ENCODE data around the gene SSU72.
A peak's percentile ranks its signal among the peaks of the same experiment; 100 is the strongest.
"Not testable (repeated sequence)": the region's sequence is repeated elsewhere in the genome, so short reads cannot be mapped to it uniquely, and the experiment has no call there.

Gene SSU72

GRCh38 chr1:1564268-1564667 is 10.4 kb downstream of the SSU72 start:
- no peak for DNase-seq (ENCODE audit: low read depth)
- no peak overlapping the region for H3K4me3 ChIP-seq (ENCODE audit: low read depth, low read length)

- H3K4me3 ChIP-seq (ENCODE audit: low read depth, low read length) = no peak overlapping the region
- no peak for DNase-seq (ENCODE audit: low read depth)
Measured at GRCh38 chr1:1563688-1564087, 11.0 kb downstream of the SSU72 start.

- no peak for DNase-seq (ENCODE audit: low read depth)
- H3K4me3 ChIP-seq (ENCODE audit: low read depth, low read length) = no peak overlapping the region
Measured at GRCh38 chr1:1562556-1563195, 12.0 kb downstream of the SSU72 start.

GRCh38 chr1:1561801-1562470 is 12.7 kb downstream of the SSU72 start:
- DNase-seq (ENCODE audit: low read depth) = no peak
- no peak overlapping the region for H3K4me3 ChIP-seq (ENCODE audit: low read depth, low read length)

DNA sequence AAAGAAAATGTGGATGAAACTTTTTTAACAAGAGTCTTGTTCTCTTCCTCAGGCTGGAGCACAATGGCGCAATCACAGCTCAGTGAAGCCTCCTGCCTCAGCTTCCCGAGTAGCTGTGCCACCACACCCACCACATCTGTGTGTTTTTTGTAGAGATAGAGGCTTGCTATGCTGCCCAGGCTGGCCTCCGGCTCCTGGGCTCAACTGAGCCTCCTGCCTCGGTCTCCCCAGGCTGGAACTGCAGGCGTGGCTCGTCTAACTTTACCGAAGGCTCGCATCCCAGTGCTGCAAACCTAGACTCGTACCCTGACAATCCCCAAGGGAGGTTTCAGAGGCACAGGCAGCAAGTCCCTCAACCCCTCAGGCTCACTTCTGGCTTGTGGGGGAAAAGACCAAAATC is 14.5 kb downstream of the SSU72 start:
- H3K4me3 ChIP-seq (ENCODE audit: low read depth, low read length) = no peak overlapping the region
- no peak for DNase-seq (ENCODE audit: low read depth)

GRCh38 chr1:1559066-1559465 is 15.6 kb downstream of the SSU72 start:
- no peak overlapping the region for H3K4me3 ChIP-seq (ENCODE audit: low read depth, low read length)
- no peak for DNase-seq (ENCODE audit: low read depth)

DNA sequence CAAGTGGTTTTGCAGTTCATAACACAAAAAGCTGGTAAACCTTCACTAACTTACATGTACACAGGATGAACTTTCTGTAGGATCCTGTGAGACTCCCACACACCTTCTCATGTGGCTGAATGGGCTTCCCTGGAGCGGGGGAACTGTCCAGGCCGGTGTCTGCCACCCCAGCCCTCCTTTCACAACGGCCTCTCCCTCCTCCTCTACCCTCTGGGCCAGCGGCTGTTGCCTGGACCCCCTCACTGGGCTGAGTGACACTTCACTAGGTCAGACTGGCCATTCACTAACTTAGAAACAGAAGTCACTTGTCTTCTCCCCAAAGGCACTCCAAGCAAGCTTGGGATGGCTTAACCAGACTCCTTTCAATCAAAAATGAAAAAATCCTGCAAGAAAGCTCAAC is 16.1 kb downstream of the SSU72 start:
- no peak overlapping the region for H3K4me3 ChIP-seq (ENCODE audit: low read depth, low read length)
- no peak for DNase-seq (ENCODE audit: low read depth)

- DNase-seq (ENCODE audit: low read depth); H3K4me3 ChIP-seq (ENCODE audit: low read depth, low read length): not testable (repeated sequence)
Measured at GRCh38 chr1:1557688-1558087, 17.0 kb downstream of the SSU72 start.

DNA sequence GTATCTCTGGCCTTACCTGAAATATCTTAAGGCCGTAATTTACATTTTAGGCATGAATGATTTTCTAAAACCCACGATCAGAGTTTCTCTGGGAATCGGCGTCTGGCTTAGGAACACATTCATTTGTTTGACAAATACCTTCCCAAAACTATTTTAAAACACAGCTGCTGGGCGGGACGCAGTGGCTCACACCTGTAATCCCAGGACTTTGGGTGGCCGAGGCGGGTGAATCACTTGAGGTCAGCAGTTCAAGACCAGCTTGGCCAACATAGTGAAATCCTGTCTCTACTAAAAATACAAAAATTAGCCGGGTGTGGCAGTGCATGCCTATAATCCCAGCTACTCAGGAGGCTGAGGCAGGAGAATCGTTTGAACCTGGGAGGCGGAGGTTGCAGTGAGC is 17.7 kb downstream of the SSU72 start:
- not testable (repeated sequence) for DNase-seq (ENCODE audit: low read depth); H3K4me3 ChIP-seq (ENCODE audit: low read depth, low read length)

DNA sequence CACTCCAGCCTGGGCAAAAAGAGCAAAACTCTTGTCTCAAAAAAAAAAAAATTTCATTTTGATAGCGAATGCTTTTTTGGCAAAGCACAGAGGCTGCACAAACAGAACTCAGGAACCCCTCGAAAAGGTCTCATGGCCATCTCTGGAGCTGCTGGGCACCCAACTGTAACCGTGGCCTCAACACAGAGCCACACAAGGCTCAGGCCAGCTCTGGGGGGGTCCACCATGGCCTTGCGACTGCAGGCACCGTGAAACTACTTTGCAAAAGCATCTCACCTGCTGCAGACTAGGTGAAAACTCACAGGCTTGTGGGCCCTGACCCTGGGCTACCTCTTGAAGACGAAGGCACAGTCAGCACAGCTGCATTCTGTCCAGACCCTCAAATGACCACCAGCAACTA is 18.2 kb downstream of the SSU72 start:
- no peak overlapping the region for H3K4me3 ChIP-seq (ENCODE audit: low read depth, low read length)
- no peak for DNase-seq (ENCODE audit: low read depth)

GRCh38 chr1:1554926-1555915 is 19.4 kb downstream of the SSU72 start:
- peak; percentile 45 for DNase-seq (ENCODE audit: low read depth)
- no peak overlapping the region for H3K4me3 ChIP-seq (ENCODE audit: low read depth, low read length)

DNA sequence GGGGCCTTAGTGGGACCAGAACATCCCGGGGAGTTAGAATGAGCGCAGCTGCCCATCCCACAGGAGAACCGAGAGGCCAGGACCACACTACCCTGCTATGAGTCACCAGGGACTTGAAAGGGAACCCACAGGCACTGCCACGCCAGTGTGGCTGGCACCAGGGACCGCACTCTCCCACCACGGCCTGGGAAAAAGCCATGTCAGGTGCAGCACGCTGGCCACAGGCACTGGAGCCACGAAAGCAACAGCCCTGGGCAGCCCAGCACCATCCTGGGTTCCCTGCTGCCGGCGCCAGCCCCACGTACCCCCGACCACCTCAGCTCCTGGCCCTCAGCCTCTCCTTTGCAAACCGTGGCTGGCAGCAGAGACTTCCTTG is 20.1 kb downstream of the SSU72 start:
- no peak for DNase-seq (ENCODE audit: low read depth)
- H3K4me3 ChIP-seq (ENCODE audit: low read depth, low read length) = no peak overlapping the region

DNA sequence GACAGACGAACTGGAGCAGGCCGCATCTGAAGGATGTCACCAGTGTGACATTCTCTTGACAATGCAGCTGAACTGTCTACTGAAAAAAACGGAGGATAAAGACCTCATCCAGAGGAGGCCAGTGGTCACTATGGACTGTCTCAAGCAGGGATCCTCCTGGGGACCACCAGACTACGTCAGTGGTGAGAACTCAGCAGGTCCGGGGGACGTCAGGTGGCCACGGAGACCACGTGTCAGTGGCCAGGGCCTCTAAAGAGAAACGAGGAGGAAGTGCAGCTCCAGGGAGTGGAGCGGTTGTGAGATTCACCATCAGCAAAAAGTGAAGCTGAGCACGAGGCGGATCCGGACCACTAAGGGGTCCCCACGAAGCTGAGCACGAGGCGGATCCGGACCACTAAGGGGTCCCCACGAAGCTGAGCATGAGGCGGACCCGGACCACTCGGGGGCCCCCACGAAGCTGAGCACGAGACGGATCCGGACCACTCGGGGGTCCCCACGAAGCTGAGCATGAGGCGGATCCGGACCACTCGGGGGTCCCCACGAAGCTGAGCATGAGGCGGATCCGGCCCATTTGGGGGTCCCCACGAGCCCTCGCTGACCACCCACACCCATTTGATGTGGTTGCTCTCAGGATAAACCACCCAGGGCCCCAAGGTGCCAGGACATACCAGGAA is 20.7 kb downstream of the SSU72 start:
- H3K4me3 ChIP-seq (ENCODE audit: low read depth, low read length) = no peak overlapping the region
- no peak for DNase-seq (ENCODE audit: low read depth)

- DNase-seq (ENCODE audit: low read depth) = no peak
Measured at GRCh38 chr1:1552263-1552639, 22.4 kb downstream of the SSU72 start.

DNA sequence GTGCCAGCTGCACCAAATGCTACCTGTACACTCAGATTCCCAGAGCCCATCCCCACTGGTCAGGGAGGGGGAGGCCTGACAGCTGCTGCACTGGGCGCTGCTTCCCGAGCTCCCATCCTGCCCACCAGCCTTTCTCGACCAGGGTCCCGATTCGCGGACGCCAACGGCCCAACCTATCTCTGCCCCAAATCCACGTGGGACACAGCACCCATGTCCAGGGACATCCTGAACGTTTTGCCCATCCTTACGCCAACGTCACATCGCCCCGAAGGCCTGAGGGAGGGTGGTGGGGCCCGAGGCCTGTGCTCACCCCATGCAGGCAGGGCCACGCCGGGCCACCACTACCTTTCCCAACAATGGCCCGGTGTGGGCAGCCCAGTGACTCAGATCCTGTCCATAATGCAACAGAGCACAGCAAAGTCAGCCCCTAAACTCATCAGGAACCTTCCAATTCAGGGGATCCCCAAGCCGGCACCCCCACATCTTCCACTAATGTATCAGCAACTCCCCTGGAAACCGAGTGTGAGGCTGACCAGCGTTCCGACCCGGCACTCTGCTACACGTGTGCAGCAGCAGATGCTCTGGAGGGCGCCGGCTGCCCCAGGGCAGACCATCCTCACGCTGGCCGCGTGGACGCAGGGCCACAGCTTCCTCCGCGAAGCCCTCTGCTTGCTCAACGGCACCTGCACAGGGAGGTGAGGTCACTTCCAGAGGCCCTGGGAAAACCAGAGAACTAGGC is 23.0 kb downstream of the SSU72 start:
- no peak for DNase-seq (ENCODE audit: low read depth)
- no peak overlapping the region for H3K4me3 ChIP-seq (ENCODE audit: low read depth, low read length)

More at GRCh38 chr1:1552263-1552639, 22.4 kb downstream of the SSU72 start:
- H3K4me3 ChIP-seq (ENCODE audit: low read depth, low read length) = no peak overlapping the region

DNA sequence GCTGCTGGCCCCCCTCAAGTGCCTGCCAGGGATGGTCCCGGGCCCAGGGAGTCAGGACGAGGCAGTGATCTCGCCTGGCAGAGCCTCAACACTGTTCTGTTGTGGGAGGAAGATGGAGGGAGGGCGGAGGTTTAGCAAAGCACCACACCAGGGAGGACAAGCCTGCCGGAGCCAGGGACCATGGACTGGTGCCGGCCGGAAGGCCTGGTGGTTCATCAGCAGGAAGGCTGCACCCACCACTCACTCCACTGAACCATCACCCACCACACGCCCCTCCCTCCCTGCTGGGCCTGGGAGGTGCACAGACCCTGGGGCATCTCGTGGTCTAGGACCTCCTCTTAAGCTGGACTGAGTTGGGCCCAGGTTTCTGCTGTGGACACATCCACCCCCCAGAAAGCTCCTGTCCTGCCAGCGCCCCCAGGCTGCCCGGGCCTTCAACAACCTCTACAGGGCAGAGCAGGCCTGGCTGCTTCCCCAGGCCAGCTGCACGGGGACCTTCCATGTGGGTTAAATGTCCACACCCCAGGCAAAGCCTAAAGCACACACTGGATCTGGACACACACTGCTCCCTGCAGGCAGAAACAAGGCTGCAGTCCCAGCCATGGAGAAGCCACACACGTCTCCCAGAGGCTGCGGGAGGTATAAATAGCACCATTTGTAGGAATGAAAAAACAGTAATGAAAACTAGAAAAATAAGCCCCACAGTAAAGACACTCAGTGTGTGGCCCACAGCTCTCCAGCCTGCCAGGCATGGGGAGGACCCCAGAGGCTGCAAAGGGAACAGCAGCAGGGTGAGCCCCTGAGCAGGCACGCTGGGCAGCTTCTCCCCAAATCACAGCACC is 23.9 kb downstream of the SSU72 start:
- no peak overlapping the region for H3K4me3 ChIP-seq (ENCODE audit: low read depth, low read length)
- DNase-seq (ENCODE audit: low read depth) = no peak

DNA sequence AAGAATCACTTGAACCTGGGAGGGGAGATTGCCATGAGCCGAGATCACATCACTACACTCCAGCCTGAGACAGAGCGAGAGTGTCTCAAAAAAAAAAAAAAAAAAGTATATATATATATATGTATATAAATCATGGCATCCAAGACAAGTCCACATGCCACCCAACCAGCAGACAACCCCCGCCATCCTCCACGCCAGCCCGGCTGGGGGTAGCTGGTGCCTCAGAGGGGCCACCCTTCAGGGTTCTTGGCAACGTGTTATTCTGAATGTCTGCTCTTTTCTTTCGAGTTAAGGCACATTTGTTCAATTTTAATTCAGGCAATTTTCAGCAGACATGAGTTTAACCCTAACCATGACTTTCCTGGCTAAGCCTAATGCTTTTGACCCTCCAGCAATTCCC is 24.6 kb downstream of the SSU72 start:
- DNase-seq (ENCODE audit: low read depth) = no peak
- no peak overlapping the region for H3K4me3 ChIP-seq (ENCODE audit: low read depth, low read length)

DNA sequence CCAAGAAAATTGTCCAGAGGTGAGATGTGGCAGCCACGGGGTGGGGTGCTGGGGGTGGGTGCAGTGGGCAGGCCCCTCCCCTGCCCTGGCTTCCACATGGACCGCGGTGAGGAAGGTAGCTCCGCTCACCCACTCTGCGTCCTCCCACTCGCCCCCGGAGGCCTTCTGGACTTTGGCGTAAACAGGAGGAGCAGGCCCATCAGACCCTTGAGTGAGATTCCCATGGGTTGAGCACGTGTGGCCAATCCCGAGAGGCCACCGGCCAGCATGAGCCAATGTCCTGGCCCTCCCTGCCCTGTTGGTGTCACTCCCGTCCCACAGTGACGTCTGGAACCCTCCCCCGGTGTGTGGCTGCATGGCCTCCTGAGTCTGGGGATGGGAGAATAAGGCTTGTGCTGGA is 26.1 kb downstream of the SSU72 start:
- H3K4me3 ChIP-seq (ENCODE audit: low read depth, low read length) = no peak overlapping the region
- DNase-seq (ENCODE audit: low read depth) = no peak
